K562 (cell line): Measurements from ENCODE around the gene UBASH3B. TPM values are rescaled to one million over a fixed set of nuclear protein-coding genes. Genes with fewer than 3 reads are reported as not detected.

Experiments
- ATAC-seq: fragments of 200-7000 bp; cut with Tn5 transposase; 3 replicates; pipeline ENCODE4 v1.9.1; 2020; ENCODE audit warnings: moderate library complexity
- BruUV-seq: library from RNA; stranded (reverse); fragments of 400-500 nt; replicated peaks from 2 replicates; lab custom pipeline; 2021; lab: Mats Ljungman, UMichigan
- CTCF ChIA-PET: fragments of 300-600 bp; formaldehyde crosslinking; extraction: SDS; loops from one replicate; lab custom pipeline; 2021; ENCODE audit warnings: low intra/inter-chr PET ratio; lab: Yijun Ruan, JAX
- POLR2A ChIA-PET: fragments of 300-600, 350-650 bp; sonication (Branson Sonifier 250); formaldehyde crosslinking; extraction: SDS; loops from one replicate; lab custom pipeline; 2021; ENCODE audit warnings: antibody characterized with exemption, inconsistent platforms; lab: Yijun Ruan, JAX
- DNase-seq, 4 experiments: peaks; one replicate each; pipeline versions ENCODE4 v3.0.0 to v3.0.0-alpha.2; 2011 to 2018; ENCODE audit warnings: low spot score in 3 of 4, mixed read lengths in 3 of 4; ENCODE audit errors: extremely low read depth in 1 of 4
- FAIRE-seq: peaks from 2 replicates; lab custom pipeline; 2011; peaks lifted over from hg19 to GRCh38; lab: Jason Lieb, UNC
- H2AFZ ChIP-seq: 2 replicates; pipeline ENCODE4 v1.6.0; 2011; ENCODE audit warnings: low read depth, low read length, control low read depth, inconsistent platforms
- H3K27ac ChIP-seq: fragments of 200-600 bp; 3 replicates; pipeline ENCODE4 v1.8.0; 2011; ENCODE audit warnings: low read depth, mild to moderate bottlenecking, control low read depth, inconsistent platforms, low read length, moderate library complexity, mixed read lengths; ENCODE audit errors: extremely low read depth
- H3K27me3 ChIP-seq, 2 experiments: fragments of 300-600 bp in 1 of 2; 2 replicates in 1 of 2; 3 replicates in 1 of 2; pipeline versions ENCODE4 v1.6.0 to v1.8.0; 2011; ENCODE audit warnings: inconsistent platforms in 2 of 2, low read length in 2 of 2, mild to moderate bottlenecking in 1 of 2, mixed read lengths in 1 of 2, moderate library complexity in 1 of 2; ENCODE audit not compliant: control insufficient read depth in 2 of 2, insufficient read depth in 2 of 2
- H3K36me3 ChIP-seq: fragments of 300-600 bp; 3 replicates; pipeline ENCODE4 v1.8.0; 2011; ENCODE audit warnings: mild to moderate bottlenecking, low read length, inconsistent platforms; ENCODE audit not compliant: control insufficient read depth, insufficient read depth
- H3K4me1 ChIP-seq, 2 experiments: fragments of 200-600 bp in 1 of 2; replicated peaks in 1 of 2; 2 replicates in 1 of 2; 3 replicates in 1 of 2; pipeline versions ENCODE4 v1.5.1 to v1.8.0; 2011; ENCODE audit warnings: inconsistent platforms in 2 of 2, low read length in 2 of 2, mild to moderate bottlenecking in 1 of 2, mixed read lengths in 1 of 2, moderate library complexity in 1 of 2; ENCODE audit not compliant: control insufficient read depth in 2 of 2, insufficient read depth in 2 of 2
- H3K4me2 ChIP-seq: 2 replicates; pipeline ENCODE4 v1.6.1; 2011; ENCODE audit warnings: low read length, control low read depth, inconsistent platforms, mixed read lengths; ENCODE audit not compliant: insufficient read depth
- H3K4me3 ChIP-seq: fragments of 200-600 bp; sonication (generic), shearing (Covaris generic); 2 replicates; pipeline ENCODE4 v1.5.1; 2016; ENCODE audit warnings: control low read depth, inconsistent platforms
- H3K79me2 ChIP-seq: fragments of 200-600 bp; 3 replicates; pipeline ENCODE4 v1.8.0; 2011; ENCODE audit warnings: low read length, inconsistent platforms; ENCODE audit not compliant: control insufficient read depth, insufficient read depth
- H3K9ac ChIP-seq, 2 experiments: 2 replicates each; pipeline versions ENCODE4 v1.6.0 to v1.6.1; 2011; ENCODE audit warnings: low read depth in 2 of 2, low read length in 2 of 2, control low read depth in 1 of 2, inconsistent platforms in 1 of 2, mild to moderate bottlenecking in 1 of 2, mixed read lengths in 1 of 2; ENCODE audit not compliant: insufficient read depth in 1 of 2
- H3K9me1 ChIP-seq: one replicate; pipeline ENCODE4 v1.6.0; 2011; ENCODE audit warnings: inconsistent platforms, mild to moderate bottlenecking, low read length, moderate library complexity; ENCODE audit not compliant: control insufficient read depth, insufficient read depth
- H3K9me3 ChIP-seq: replicated peaks from 2 replicates; pipeline ENCODE4 v1.5.1; 2011; ENCODE audit warnings: low read depth, low read length, inconsistent platforms; ENCODE audit not compliant: control insufficient read depth, insufficient read depth
- H4K20me1 ChIP-seq: replicated peaks from 2 replicates; pipeline ENCODE4 v1.6.1; 2011; ENCODE audit warnings: low read length, inconsistent platforms, mixed read lengths; ENCODE audit not compliant: control insufficient read depth, insufficient read depth
- SMC3 ChIP-seq: conservative IDR thresholded peaks from 2 replicates; pipeline ENCODE4 v1.6.1; 2011; ENCODE audit warnings: low read depth, low read length, improper control_type of control experiment; ENCODE audit not compliant: insufficient read depth
- ZNF830 ChIP-seq: fragments of 250-450 bp; sonication (Bioruptor Pico); IDR thresholded peaks from 2 replicates; pipeline ENCODE4 v1.5.0; 2021; ENCODE audit warnings: mild to moderate bottlenecking
- WGBS: fragments of 100-300 bp; shearing (Covaris generic); methylation state at CpG from one replicate; pipeline ENCODE4 v1.1.6; 2016; ENCODE audit warnings: low coverage, mixed read lengths; ENCODE audit not compliant: insufficient coverage; ENCODE audit errors: missing lambda C conversion rate; 5-methylcytosine and 5-hydroxymethylcytosine counted together
- in situ Hi-C: fragments of 300-500 bp; cut with MboI; formaldehyde crosslinking; loops from 4 replicates; pipeline ENCODE4 v1.15.0; 2018; ENCODE audit warnings: inconsistent platforms, mixed read lengths
- intact Hi-C: fragments of 100-400 bp; cut with micrococcal nuclease; formaldehyde crosslinking; loops from 2 replicates; pipeline ENCODE4 v1.14.2; 2022
- polyA plus RNA-seq, 8 experiments: library from polyadenylated mRNA; depleted of rRNA in 4 of 8; stranded (reverse) in 5 of 8; unstranded in 3 of 8; fragments of >200 nt; fragmentation: Nextera tagmentation in 2 of 8; fragmentation: Illumina TruSeq in 1 of 8; extraction: Ambion mirVana in 2 of 8; extraction: Trizol in 1 of 8; gene quantifications; 2 replicates each; pipeline versions ENCODE4 v1.2.1 to v1.2.3, GENCODE V29; 2011 to 2014; ENCODE audit warnings: inconsistent platforms in 1 of 8, missing spikeins in 1 of 8
- total RNA-seq, 7 experiments: library from RNA; depleted of rRNA in 6 of 7; stranded (reverse); fragments of >200 nt in 6 of 7; fragmentation: Illumina TruSeq in 2 of 7; extraction: Trizol in 2 of 7; gene quantifications; 2 replicates each; pipeline versions ENCODE4 v1.2.1 to v1.2.3, GENCODE V29; 2011 to 2021; ENCODE audit warnings: low replicate concordance in 1 of 7
- TF ChIP-seq, protein P1 (sequence below): fragments of 250-450 bp; sonication (Bioruptor Pico); IDR thresholded peaks from 2 replicates; pipeline ENCODE4 v1.4.0; 2020; ENCODE audit warnings: mild to moderate bottlenecking
- TF ChIP-seq, protein P2 (sequence below), 3 experiments: IDR thresholded peaks in 2 of 3; conservative IDR thresholded peaks in 1 of 3; 2 replicates each; pipeline ENCODE4 v1.5.1; 2011 to 2012; ENCODE audit warnings: low read length in 3 of 3, mild to moderate bottlenecking in 3 of 3, control low read depth in 2 of 3, improper control_type of control experiment in 1 of 3, inconsistent platforms in 1 of 3, low read depth in 1 of 3, mixed read lengths in 1 of 3, moderate library complexity in 1 of 3; ENCODE audit not compliant: insufficient read depth in 2 of 3

Gene UBASH3B
- total and polyA plus RNA-seq, 9 of the 15 experiments (the other 6 are each of a cell fraction or from before 2014, with no cell fraction given) = 0.01 to 0.31 (median 0.08) TPM; not detected in 2

DNA sequence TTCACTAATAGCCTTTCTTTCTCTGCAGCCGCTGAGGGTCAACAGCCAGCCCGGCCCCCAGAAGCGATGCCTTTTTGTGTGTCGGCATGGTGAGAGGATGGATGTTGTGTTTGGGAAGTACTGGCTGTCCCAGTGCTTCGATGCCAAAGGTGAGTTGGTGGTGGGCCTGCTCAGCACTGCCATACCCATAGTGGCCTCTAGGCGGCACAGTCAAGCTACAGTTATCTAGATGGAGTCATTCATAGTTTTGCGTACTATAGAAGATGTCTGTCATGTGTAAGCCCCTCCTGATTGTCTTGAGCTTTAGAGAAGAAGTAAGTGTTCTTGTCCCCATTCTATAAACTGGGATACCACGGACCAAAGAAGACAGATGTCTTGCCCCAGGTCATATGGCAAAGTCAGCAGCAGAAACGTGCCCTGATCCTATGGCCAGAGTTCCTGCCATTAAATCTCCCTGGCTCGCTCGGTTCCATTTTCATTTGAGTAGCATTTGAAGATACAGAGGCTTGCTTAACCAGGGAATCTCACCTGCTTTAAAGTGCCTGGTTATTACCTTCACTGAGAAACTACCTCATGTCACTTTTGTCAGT is 140.7 kb downstream of the UBASH3B start:
- Histone ChIP-seq H3K36me3 (no peaks in the 10 kb centered on the region), H3K27ac (no peak overlapping the region), H3K4me1 (no peaks in the 10 kb centered on the region), H3K4me3 (no peak overlapping the region), H3K9me1 (no peaks in the 10 kb centered on the region), H3K79me2 (no peaks in the 10 kb centered on the region), H3K9me3 (no peaks in the 10 kb centered on the region), H3K9ac (no peak overlapping the region), H2AFZ (no peak overlapping the region), H4K20me1 (no peaks in the 10 kb centered on the region)
- CTCF ChIA-PET = interaction anchor here (0.6 to 0.7 kb wide), 2 partner anchors 48 to 226 kb away, joined by 3 read pairs; no protein-coding TSS in a partner anchor
- DNase-seq (peak; percentile 37 to 68 (median 52)), ATAC-seq (peak; percentile 90)
- BruUV-seq = no TSS peak
- intact Hi-C loops (loop anchor here (5.0 kb wide), 2 partner anchors 56 to 226 kb away; no protein-coding TSS in a partner anchor), in situ Hi-C loops (no loop called here)
- no peak for TF ChIP-seq ZNF830 (CRISPR knock-in tag)
- TF ChIP-seq, protein P1, sequence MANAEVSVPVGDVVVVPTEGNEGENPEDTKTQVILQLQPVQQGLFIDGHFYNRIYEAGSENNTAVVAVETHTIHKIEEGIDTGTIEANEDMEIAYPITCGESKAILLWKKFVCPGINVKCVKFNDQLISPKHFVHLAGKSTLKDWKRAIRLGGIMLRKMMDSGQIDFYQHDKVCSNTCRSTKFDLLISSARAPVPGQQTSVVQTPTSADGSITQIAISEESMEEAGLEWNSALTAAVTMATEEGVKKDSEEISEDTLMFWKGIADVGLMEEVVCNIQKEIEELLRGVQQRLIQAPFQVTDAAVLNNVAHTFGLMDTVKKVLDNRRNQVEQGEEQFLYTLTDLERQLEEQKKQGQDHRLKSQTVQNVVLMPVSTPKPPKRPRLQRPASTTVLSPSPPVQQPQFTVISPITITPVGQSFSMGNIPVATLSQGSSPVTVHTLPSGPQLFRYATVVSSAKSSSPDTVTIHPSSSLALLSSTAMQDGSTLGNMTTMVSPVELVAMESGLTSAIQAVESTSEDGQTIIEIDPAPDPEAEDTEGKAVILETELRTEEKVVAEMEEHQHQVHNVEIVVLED (CRISPR knock-in tag) = no peak
- TF ChIP-seq SMC3 = 0 out of 2 replicates have a peak, but pooled peaks have one; percentile 20
- TF ChIP-seq, protein P2, sequence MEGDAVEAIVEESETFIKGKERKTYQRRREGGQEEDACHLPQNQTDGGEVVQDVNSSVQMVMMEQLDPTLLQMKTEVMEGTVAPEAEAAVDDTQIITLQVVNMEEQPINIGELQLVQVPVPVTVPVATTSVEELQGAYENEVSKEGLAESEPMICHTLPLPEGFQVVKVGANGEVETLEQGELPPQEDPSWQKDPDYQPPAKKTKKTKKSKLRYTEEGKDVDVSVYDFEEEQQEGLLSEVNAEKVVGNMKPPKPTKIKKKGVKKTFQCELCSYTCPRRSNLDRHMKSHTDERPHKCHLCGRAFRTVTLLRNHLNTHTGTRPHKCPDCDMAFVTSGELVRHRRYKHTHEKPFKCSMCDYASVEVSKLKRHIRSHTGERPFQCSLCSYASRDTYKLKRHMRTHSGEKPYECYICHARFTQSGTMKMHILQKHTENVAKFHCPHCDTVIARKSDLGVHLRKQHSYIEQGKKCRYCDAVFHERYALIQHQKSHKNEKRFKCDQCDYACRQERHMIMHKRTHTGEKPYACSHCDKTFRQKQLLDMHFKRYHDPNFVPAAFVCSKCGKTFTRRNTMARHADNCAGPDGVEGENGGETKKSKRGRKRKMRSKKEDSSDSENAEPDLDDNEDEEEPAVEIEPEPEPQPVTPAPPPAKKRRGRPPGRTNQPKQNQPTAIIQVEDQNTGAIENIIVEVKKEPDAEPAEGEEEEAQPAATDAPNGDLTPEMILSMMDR (IDR thresholded peaks at IDR 0.05 in 2 of 3, conservative IDR thresholded peaks at IDR 0.05 in 1 of 3; ENCODE audit: insufficient read depth in 2 of 3, low read depth in 1 of 3, low read length in 3 of 3) = peak; percentile 54 to 80 (median 69)
- TF ChIP-seq, all 486 proteins: peak for 2
- FAIRE-seq = peak; percentile 42
- H3K4me2 ChIP-seq = no peak overlapping the region
- 4% methylated on average over 11 of the region's 11 CpGs for WGBS
- POLR2A ChIA-PET = no interaction called here
- peaks cover 0 to 3% of the 10 kb centered on the region in 2 experiments; a peak in 2 of 5 replicates for H3K27me3 ChIP-seq
